ENCODE data around the gene PIH1D1.
A peak's percentile ranks its signal among the peaks of the same experiment; 100 is the strongest.
"Not testable (repeated sequence)": the region's sequence is repeated elsewhere in the genome, so short reads cannot be mapped to it uniquely, and the experiment has no call there.

PIH1D1 gene

DNA sequence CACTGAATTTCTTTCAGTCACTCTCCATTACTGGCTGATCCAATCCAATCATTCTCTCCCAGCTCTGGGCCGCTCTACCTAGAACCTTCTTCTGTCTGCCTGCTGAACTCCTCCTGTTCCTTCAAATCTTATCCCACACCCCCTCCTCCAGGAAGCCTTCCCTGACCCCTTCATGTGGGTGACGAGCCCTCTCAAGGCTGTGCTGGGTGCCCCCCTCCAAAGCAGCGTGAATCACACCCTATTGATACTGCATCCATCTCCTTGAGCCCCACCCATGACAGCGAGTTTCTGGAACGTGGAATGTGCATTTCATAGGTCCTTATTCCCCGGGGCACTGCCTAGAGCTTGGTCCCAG lies 3.2 kb downstream of the PIH1D1 start:
- H2BK15ac ChIP-seq (ENCODE audit: low read depth, poor library complexity, severe bottlenecking), result no peak overlapping the region
- no peak overlapping the region for H3K4me2 ChIP-seq (ENCODE audit: low read length, poor library complexity, severe bottlenecking)

DNA sequence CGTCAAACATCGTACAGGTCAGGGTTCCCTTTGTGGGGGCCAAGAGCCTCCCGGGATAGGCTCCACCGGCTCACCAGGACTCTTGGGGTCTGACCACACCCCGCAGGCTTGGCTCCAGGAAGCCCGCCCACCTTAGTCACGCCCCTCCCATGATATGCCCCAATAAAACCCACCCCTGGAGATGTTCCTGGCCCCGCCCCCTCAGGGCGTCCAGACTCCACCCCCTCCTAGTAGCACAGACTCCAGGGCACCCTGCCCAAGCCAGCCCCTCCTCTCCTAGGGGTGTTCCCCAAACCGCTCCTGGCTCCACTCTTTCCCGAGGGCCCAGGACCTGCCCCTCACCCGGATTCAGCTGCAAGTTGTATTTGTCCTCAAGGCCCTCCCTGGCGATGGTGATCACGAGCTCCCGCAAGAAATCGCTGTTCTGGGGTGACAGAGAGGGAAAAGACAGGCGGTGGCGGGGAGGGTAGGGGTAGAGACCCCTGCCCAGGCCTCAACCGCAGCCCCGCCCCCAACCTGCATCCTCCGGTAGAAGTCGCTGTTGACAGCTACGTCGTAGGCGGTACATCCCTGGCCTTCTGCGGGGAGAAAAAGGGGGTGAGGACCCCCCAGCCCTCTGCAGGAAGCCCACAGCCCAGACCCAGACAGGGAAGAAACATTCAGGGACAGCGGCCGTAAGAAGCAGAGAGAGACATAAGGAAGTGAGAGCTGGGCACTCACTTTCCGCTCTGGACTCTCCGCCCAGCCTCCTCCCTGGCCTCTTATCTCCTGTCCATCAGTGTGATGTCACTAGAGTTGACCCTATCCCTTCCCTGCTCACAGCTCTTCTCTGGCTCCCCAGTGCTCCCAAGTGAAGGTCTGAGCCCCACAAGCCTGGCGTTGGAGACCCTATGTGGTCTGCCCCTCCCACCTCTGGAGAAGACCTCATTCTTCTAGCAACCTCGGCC lies 3.9 kb downstream of the PIH1D1 start:
- Histone ChIP-seq H3K27ac (ENCODE audit: low read length, poor library complexity, severe bottlenecking) (no peak overlapping the region), H2AFZ (ENCODE audit: low read depth, low read length) (no peak overlapping the region), H3K4me2 (ENCODE audit: low read length, poor library complexity, severe bottlenecking) (no peak overlapping the region), H2BK15ac (ENCODE audit: low read depth, poor library complexity, severe bottlenecking) (no peak overlapping the region), H3K9me3 (ENCODE audit: control insufficient read depth, low read length) (no peaks in the 10 kb centered on the region), H3K79me1 (replicated peaks; ENCODE audit: low read length, poor library complexity, severe bottlenecking) (peaks cover 23% of the 10 kb centered on the region), H3K27me3 (ENCODE audit: control insufficient read depth in 1 of 2, insufficient read depth in 1 of 2, low read length in 2 of 2) (no peaks in the 10 kb centered on the region), H2BK120ac (ENCODE audit: low read depth, low read length) (no peak overlapping the region), H3K4me3 (ENCODE audit: insufficient read depth in 1 of 2, low read depth in 1 of 2, low read length in 2 of 2) (peak overlapping the region in 1 of 2 experiments; percentile 70), H2BK5ac (ENCODE audit: low read depth, low read length, poor library complexity, severe bottlenecking) (no peak overlapping the region), H2AK5ac (ENCODE audit: low read length, severe bottlenecking) (no peak overlapping the region), H4K8ac (ENCODE audit: low read length) (no peak overlapping the region), H3K14ac (ENCODE audit: low read length in 2 of 2) (no peak overlapping the region), H3K4ac (ENCODE audit: low read depth in 1 of 2, low read length in 2 of 2) (no peak overlapping the region), H4K91ac (ENCODE audit: low read length) (no peak overlapping the region), H3K18ac (ENCODE audit: low read depth in 1 of 2, low read length in 2 of 2) (no peak overlapping the region), H2BK12ac (ENCODE audit: low read length in 2 of 2) (no peak overlapping the region), H3K36me3 (ENCODE audit: control insufficient read depth in 1 of 2, insufficient read depth in 2 of 2, low read depth in 1 of 2, low read length in 2 of 2) (peaks cover 12 to 43% of the 10 kb centered on the region in 2 experiments), H3K23ac (ENCODE audit: low read length in 2 of 2) (no peak overlapping the region), H3K4me1 (ENCODE audit: control insufficient read depth, insufficient read depth, low read depth, low read length) (peaks cover 7% of the 10 kb centered on the region), H3K9ac (ENCODE audit: low read length) (peak overlapping the region; percentile 71)
- no peak for DNase-seq
- 90% methylated on average over 32 of the region's 32 CpGs for WGBS

More for the DNA sequence above, 3.2 kb downstream of the PIH1D1 start:
- no peak for DNase-seq
- H3K14ac ChIP-seq (ENCODE audit: low read length in 2 of 2), result no peak overlapping the region
- H3K79me1 ChIP-seq (replicated peaks; ENCODE audit: low read length, poor library complexity, severe bottlenecking), result peaks cover 23% of the 10 kb centered on the region
- no peak overlapping the region for H3K23ac ChIP-seq (ENCODE audit: low read length in 2 of 2)
- no peaks in the 10 kb centered on the region for H3K27me3 ChIP-seq (ENCODE audit: control insufficient read depth in 1 of 2, insufficient read depth in 1 of 2, low read length in 2 of 2)
- no peak overlapping the region for H3K4ac ChIP-seq (ENCODE audit: low read depth in 1 of 2, low read length in 2 of 2)
- H2AK5ac ChIP-seq (ENCODE audit: low read length, severe bottlenecking), result no peak overlapping the region
- no peak overlapping the region for H3K27ac ChIP-seq (ENCODE audit: low read length, poor library complexity, severe bottlenecking)
- peaks cover 5% of the 10 kb centered on the region for H3K4me1 ChIP-seq (ENCODE audit: control insufficient read depth, insufficient read depth, low read depth, low read length)
- 94% methylated on average over 6 of the region's 6 CpGs for WGBS
- no peak overlapping the region for H2BK12ac ChIP-seq (ENCODE audit: low read length in 2 of 2)
- H3K9me3 ChIP-seq (ENCODE audit: control insufficient read depth, low read length), result no peaks in the 10 kb centered on the region
- H2BK120ac ChIP-seq (ENCODE audit: low read depth, low read length), result no peak overlapping the region
- peaks cover 12 to 43% of the 10 kb centered on the region in 2 experiments for H3K36me3 ChIP-seq (ENCODE audit: control insufficient read depth in 1 of 2, insufficient read depth in 2 of 2, low read depth in 1 of 2, low read length in 2 of 2)
- no peak overlapping the region for H2BK5ac ChIP-seq (ENCODE audit: low read depth, low read length, poor library complexity, severe bottlenecking)
- H3K4me3 ChIP-seq (ENCODE audit: insufficient read depth in 1 of 2, low read depth in 1 of 2, low read length in 2 of 2), result peak overlapping the region in 1 of 2 experiments; percentile 70
- H2AFZ ChIP-seq (ENCODE audit: low read depth, low read length), result no peak overlapping the region
- H3K9ac ChIP-seq (ENCODE audit: low read length), result peak overlapping the region; percentile 71
- no peak overlapping the region for H4K91ac ChIP-seq (ENCODE audit: low read length)
- H3K18ac ChIP-seq (ENCODE audit: low read depth in 1 of 2, low read length in 2 of 2), result no peak overlapping the region
- H4K8ac ChIP-seq (ENCODE audit: low read length), result no peak overlapping the region

DNA sequence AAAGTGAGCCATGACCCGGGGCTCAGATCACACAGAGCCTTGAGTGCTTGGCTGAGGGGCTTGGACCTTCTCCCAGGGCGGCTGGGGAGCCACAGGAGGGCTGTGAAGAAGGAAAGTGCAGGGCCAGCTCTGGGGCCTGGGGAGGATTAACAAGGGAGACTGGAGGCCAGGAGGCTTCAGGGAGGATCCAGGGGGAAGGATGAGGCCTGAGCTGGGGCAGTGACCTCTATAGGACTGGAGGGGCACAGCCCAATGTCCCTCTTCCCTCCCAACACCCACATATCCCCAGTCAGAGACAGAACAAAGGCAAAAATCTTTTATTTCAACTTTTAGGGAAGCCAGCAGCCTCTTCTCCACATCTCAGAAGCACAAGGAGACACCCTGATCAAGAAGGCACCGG lies 5.6 kb downstream of the PIH1D1 start:
- Histone ChIP-seq H4K91ac (ENCODE audit: low read length) (no peak overlapping the region), H3K4me2 (ENCODE audit: low read length, poor library complexity, severe bottlenecking) (no peak overlapping the region), H3K18ac (ENCODE audit: low read depth in 1 of 2, low read length in 2 of 2) (no peak overlapping the region), H2BK5ac (ENCODE audit: low read depth, low read length, poor library complexity, severe bottlenecking) (no peak overlapping the region), H2AK5ac (ENCODE audit: low read length, severe bottlenecking) (no peak overlapping the region), H3K4me1 (ENCODE audit: control insufficient read depth, insufficient read depth, low read depth, low read length) (peaks cover 13% of the 10 kb centered on the region), H2AFZ (ENCODE audit: low read depth, low read length) (no peak overlapping the region), H3K23ac (ENCODE audit: low read length in 2 of 2) (no peak overlapping the region), H3K36me3 (ENCODE audit: control insufficient read depth in 1 of 2, insufficient read depth in 2 of 2, low read depth in 1 of 2, low read length in 2 of 2) (peaks cover 12 to 43% of the 10 kb centered on the region in 2 experiments), H3K9ac (ENCODE audit: low read length) (no peak overlapping the region), H3K14ac (ENCODE audit: low read length in 2 of 2) (no peak overlapping the region), H3K27me3 (ENCODE audit: control insufficient read depth in 1 of 2, insufficient read depth in 1 of 2, low read length in 2 of 2) (peaks cover 13 to 14% of the 10 kb centered on the region in 2 experiments), H2BK120ac (ENCODE audit: low read depth, low read length) (no peak overlapping the region), H3K9me3 (ENCODE audit: control insufficient read depth, low read length) (no peaks in the 10 kb centered on the region), H3K27ac (ENCODE audit: low read length, poor library complexity, severe bottlenecking) (no peak overlapping the region), H3K4me3 (ENCODE audit: insufficient read depth in 1 of 2, low read depth in 1 of 2, low read length in 2 of 2) (no peak overlapping the region), H3K4ac (ENCODE audit: low read depth in 1 of 2, low read length in 2 of 2) (no peak overlapping the region), H2BK12ac (ENCODE audit: low read length in 2 of 2) (no peak overlapping the region), H2BK15ac (ENCODE audit: low read depth, poor library complexity, severe bottlenecking) (no peak overlapping the region), H3K79me1 (replicated peaks; ENCODE audit: low read length, poor library complexity, severe bottlenecking) (peaks cover 23% of the 10 kb centered on the region), H4K8ac (ENCODE audit: low read length) (no peak overlapping the region)
- 97% methylated on average over 3 of the region's 3 CpGs for WGBS
- no peak for DNase-seq

DNA sequence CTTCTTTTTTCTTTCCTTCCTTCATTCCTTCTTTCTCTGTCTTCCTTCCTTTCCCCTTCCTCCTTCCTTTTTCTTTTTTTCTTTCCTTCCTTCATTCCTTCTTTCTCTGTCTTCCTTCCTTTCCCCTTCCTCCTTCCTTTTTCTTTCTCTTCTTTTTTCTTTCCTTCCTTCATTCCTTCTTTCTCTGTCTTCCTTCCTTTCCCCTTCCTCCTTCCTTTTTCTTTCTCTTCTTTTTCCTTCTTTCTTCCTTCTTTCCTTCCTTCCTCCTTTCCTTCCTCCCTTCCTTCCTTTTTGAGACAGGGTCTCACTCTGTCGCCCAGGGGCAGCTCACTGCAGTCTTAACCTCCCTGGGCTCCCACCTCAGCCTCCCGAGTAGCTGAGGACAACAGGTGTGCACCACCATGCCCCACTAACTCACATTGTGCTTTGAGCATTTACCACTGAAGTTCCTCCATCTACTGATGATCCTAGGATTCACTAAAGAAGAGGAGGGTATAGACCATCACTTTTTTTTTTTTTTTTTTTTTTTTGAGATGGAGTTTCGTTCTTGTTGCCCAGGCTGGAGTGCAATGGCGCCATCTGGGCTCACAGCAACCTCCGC lies 7.4 kb downstream of the PIH1D1 start:
- not testable (repeated sequence) for H3K27ac ChIP-seq (ENCODE audit: low read length, poor library complexity, severe bottlenecking); H2BK12ac ChIP-seq (ENCODE audit: low read length in 2 of 2); H3K4me3 ChIP-seq (ENCODE audit: insufficient read depth in 1 of 2, low read depth in 1 of 2, low read length in 2 of 2); H3K4me2 ChIP-seq (ENCODE audit: low read length, poor library complexity, severe bottlenecking); H4K91ac ChIP-seq (ENCODE audit: low read length); H4K8ac ChIP-seq (ENCODE audit: low read length); H3K9ac ChIP-seq (ENCODE audit: low read length); H3K14ac ChIP-seq (ENCODE audit: low read length in 2 of 2); H2AK5ac ChIP-seq (ENCODE audit: low read length, severe bottlenecking); H3K9me3 ChIP-seq (ENCODE audit: control insufficient read depth, low read length); H2AFZ ChIP-seq (ENCODE audit: low read depth, low read length); H2BK120ac ChIP-seq (ENCODE audit: low read depth, low read length); H2BK15ac ChIP-seq (ENCODE audit: low read depth, poor library complexity, severe bottlenecking); H3K23ac ChIP-seq (ENCODE audit: low read length in 2 of 2); H3K18ac ChIP-seq (ENCODE audit: low read depth in 1 of 2, low read length in 2 of 2); DNase-seq; H3K4ac ChIP-seq (ENCODE audit: low read depth in 1 of 2, low read length in 2 of 2); H2BK5ac ChIP-seq (ENCODE audit: low read depth, low read length, poor library complexity, severe bottlenecking)
- WGBS, result 88% methylated on average over 5 of the region's 5 CpGs
- peaks cover 31 to 32% of the 10 kb centered on the region in 2 experiments for H3K27me3 ChIP-seq (ENCODE audit: control insufficient read depth in 1 of 2, insufficient read depth in 1 of 2, low read length in 2 of 2)
- H3K4me1 ChIP-seq (ENCODE audit: control insufficient read depth, insufficient read depth, low read depth, low read length), result peaks cover 13% of the 10 kb centered on the region
- H3K36me3 ChIP-seq (ENCODE audit: control insufficient read depth in 1 of 2, insufficient read depth in 2 of 2, low read depth in 1 of 2, low read length in 2 of 2), result peaks cover 8 to 34% of the 10 kb centered on the region in 2 experiments
- peaks cover 11% of the 10 kb centered on the region for H3K79me1 ChIP-seq (replicated peaks; ENCODE audit: low read length, poor library complexity, severe bottlenecking)
